ENCODE results near the gene TSKS.

DNA sequence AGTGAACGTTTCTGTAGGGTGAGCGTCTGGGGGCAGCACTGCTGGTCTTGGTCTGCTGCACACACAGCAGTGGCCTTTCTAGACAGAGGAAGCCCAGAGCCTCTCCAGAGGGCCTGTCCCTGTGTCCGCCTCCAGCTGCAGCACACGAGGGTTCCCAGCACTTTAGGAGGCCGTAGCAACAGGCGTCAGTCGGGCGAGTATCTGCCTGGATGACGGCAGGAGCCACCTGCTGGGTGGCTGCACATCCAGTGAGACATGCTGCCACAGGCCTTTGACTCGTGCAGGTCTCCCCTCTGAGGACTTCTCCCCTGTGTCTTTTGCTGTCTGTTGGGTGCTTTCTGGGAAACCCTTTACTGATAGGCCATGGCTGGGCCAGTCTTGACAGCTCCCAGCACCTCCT lies 25.8 kb upstream of the TSKS start:
- TF ChIP-seq, protein P1, sequence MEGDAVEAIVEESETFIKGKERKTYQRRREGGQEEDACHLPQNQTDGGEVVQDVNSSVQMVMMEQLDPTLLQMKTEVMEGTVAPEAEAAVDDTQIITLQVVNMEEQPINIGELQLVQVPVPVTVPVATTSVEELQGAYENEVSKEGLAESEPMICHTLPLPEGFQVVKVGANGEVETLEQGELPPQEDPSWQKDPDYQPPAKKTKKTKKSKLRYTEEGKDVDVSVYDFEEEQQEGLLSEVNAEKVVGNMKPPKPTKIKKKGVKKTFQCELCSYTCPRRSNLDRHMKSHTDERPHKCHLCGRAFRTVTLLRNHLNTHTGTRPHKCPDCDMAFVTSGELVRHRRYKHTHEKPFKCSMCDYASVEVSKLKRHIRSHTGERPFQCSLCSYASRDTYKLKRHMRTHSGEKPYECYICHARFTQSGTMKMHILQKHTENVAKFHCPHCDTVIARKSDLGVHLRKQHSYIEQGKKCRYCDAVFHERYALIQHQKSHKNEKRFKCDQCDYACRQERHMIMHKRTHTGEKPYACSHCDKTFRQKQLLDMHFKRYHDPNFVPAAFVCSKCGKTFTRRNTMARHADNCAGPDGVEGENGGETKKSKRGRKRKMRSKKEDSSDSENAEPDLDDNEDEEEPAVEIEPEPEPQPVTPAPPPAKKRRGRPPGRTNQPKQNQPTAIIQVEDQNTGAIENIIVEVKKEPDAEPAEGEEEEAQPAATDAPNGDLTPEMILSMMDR (IDR thresholded peaks at IDR 0.05), result no peak
- TF ChIP-seq POLR2AphosphoS5 (IDR thresholded peaks at IDR 0.05), result no peak
